Measurements from ENCODE around the gene RASL12. TPM values are rescaled to one million over a fixed set of nuclear protein-coding genes. Genes with fewer than 3 reads are reported as not detected.
A peak's percentile ranks its signal among the peaks of the same experiment; 100 is the strongest.

RASL12 gene
- polyA plus RNA-seq, 1 experiment: 11.4 TPM

- CTCF ChIA-PET: interaction anchor here (0.6 to 7.7 kb wide), 17 partner anchors 9 to 345 kb away, joined by 4 to 127 read pairs (median 8); partner anchors contain the start of genes PDCD7, RASL12 and UBAP1L
Measured at GRCh38 chr15:65054333-65055200, 13.2 kb downstream of the RASL12 start.

DNA sequence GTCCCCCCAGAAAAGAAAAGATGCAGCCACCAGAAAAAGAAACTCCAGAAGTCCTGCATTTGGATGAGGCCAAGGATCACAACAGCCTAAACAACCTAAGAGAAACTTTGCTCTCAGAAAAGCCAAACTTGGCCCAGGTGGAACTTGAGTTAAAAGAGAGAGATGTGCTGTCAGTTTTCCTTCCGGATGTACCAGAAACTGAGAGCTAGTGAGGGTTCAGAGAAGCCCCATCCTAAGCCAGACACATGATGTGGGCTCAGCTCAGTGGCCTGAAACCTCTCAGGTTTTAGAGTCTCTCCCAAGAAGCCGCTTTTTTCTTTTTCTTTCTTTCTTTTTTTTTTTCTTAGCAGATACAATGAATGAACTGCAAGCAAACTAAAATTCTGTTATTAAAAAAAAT lies 14.8 kb downstream of the RASL12 start:
- no peaks in the 10 kb centered on the region for H3K27me3 ChIP-seq (ENCODE audit: control insufficient read depth, insufficient read depth, low read length)
- ChIA-PET CTCF (interaction anchor here (1.1 to 7.7 kb wide), 7 partner anchors 11 to 57 kb away, joined by 4 to 127 read pairs (median 24); no protein-coding TSS in a partner anchor), POLR2A (interaction anchor here (1.5 to 3.4 kb wide), 2 partner anchors 16 to 48 kb away, joined by 4 to 16 read pairs; partner anchors contain the start of gene RASL12)
- DNase-seq (ENCODE audit: low read depth, low spot score): no peak
- no peak overlapping the region for H3K27ac ChIP-seq (ENCODE audit: low read depth, low read length)
- no peaks in the 10 kb centered on the region; the same call in 1 of the 2 replicates for H3K9me3 ChIP-seq (ENCODE audit: control insufficient read depth, insufficient read depth, low read length)
- TF ChIP-seq CTCF (IDR thresholded peaks at IDR 0.05; ENCODE audit: low read depth, low read length): no peak
- H3K4me3 ChIP-seq (ENCODE audit: low read depth, low read length): no peak overlapping the region

More at GRCh38 chr15:65054333-65055200, 13.2 kb downstream of the RASL12 start:
- Histone ChIP-seq H3K4me3 (ENCODE audit: low read depth, low read length) (no peak overlapping the region), H3K27ac (ENCODE audit: low read depth, low read length) (no peak overlapping the region), H3K9me3 (ENCODE audit: control insufficient read depth, insufficient read depth, low read length) (no peaks in the 10 kb centered on the region; the same call in 1 of the 2 replicates), H3K27me3 (ENCODE audit: control insufficient read depth, insufficient read depth, low read length) (peaks cover under 1% of the 10 kb centered on the region)
- POLR2A ChIA-PET: interaction anchor here (1.8 to 3.4 kb wide), 2 partner anchors 14 to 28 kb away, joined by 6 to 16 read pairs; partner anchors contain the start of gene RASL12
- TF ChIP-seq CTCF (IDR thresholded peaks at IDR 0.05; ENCODE audit: low read depth, low read length): peak; percentile 99
- DNase-seq (ENCODE audit: low read depth, low spot score): no peak

- Histone ChIP-seq H3K9me3 (ENCODE audit: control insufficient read depth, insufficient read depth, low read length) (no peaks in the 10 kb centered on the region; the same call in 1 of the 2 replicates), H3K27ac (ENCODE audit: low read depth, low read length) (no peak overlapping the region), H3K4me3 (ENCODE audit: low read depth, low read length) (no peak overlapping the region), H3K27me3 (ENCODE audit: control insufficient read depth, insufficient read depth, low read length) (no peaks in the 10 kb centered on the region)
- DNase-seq (ENCODE audit: low read depth, low spot score): no peak
- TF ChIP-seq CTCF (IDR thresholded peaks at IDR 0.05; ENCODE audit: low read depth, low read length): no peak
- CTCF ChIA-PET: interaction anchor here (1.4 to 7.7 kb wide), 5 partner anchors 12 to 51 kb away, joined by 4 to 127 read pairs (median 36); partner anchors contain the start of gene RASL12
- POLR2A ChIA-PET: interaction anchor here (0.7 kb wide), 1 partner anchor 14 kb away, joined by 9 read pairs; no protein-coding TSS in a partner anchor
Measured at GRCh38 chr15:65051266-65051665, 16.5 kb downstream of the RASL12 start.

DNA sequence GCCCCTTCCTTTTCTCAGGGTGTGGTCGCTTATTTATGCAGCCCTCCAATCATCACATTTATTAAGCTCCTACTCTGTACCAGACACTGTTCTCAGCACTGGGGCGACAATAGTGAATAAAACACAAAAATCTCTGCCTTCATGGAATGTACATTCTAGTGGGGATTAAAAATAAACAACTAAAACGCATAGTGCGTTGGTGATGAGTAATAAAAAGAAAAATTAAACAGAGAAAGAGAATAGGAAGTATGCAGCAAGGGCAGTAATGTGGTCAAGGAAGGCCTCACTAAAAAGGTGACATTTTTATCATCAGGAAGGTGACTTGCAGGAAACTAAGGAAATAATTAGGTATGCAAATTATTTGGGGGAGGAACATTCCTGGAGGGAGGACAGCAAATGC lies 17.5 kb downstream of the RASL12 start:
- no peak for TF ChIP-seq CTCF (IDR thresholded peaks at IDR 0.05; ENCODE audit: low read depth, low read length)
- ChIA-PET CTCF (interaction anchor here (0.6 to 7.7 kb wide), 4 partner anchors 10 to 121 kb away, joined by 4 to 127 read pairs (median 6); no protein-coding TSS in a partner anchor), POLR2A (interaction anchor here (0.7 to 1.2 kb wide), 2 partner anchors 29 to 1339 kb away, joined by 3 to 7 read pairs; no protein-coding TSS in a partner anchor)
- no peaks in the 10 kb centered on the region; the same call in 1 of the 2 replicates for H3K9me3 ChIP-seq (ENCODE audit: control insufficient read depth, insufficient read depth, low read length)
- peak overlapping the region; percentile 61 for H3K27ac ChIP-seq (ENCODE audit: low read depth, low read length)
- no peaks in the 10 kb centered on the region for H3K27me3 ChIP-seq (ENCODE audit: control insufficient read depth, insufficient read depth, low read length)
- no peak for DNase-seq (ENCODE audit: low read depth, low spot score)
- H3K4me3 ChIP-seq (ENCODE audit: low read depth, low read length): no peak overlapping the region
